Thymus (tissue), 11 donors: ENCODE results near the gene PRDM15. TPM values are rescaled to one million over a fixed set of nuclear protein-coding genes. Genes with fewer than 3 reads are reported as not detected.

Source experiments
- DNase-seq, 9 donors: peaks; one replicate each; pipeline ENCODE4 v3.0.0-alpha.2; 2013; ENCODE audit warnings: low spot score in 9 of 9, low read depth in 6 of 9, missing footprints in 1 of 9
- H3K27ac ChIP-seq, 2 donors: one replicate each; pipeline ENCODE4 v1.5.1; 2013; ENCODE audit warnings: control low read depth in 1 of 2, low read depth in 1 of 2, low read length in 1 of 2, mild to moderate bottlenecking in 1 of 2, moderate library complexity in 1 of 2
- H3K27me3 ChIP-seq, 2 donors: one replicate each; pipeline ENCODE4 v1.5.1; 2013; ENCODE audit warnings: low read length in 1 of 2; ENCODE audit not compliant: control insufficient read depth in 2 of 2, insufficient read depth in 1 of 2
- H3K36me3 ChIP-seq, 2 donors: one replicate each; pipeline ENCODE4 v1.5.1; 2013; ENCODE audit warnings: low read length in 1 of 2, mild to moderate bottlenecking in 1 of 2, moderate library complexity in 1 of 2; ENCODE audit not compliant: control insufficient read depth in 2 of 2, insufficient read depth in 2 of 2
- H3K4me1 ChIP-seq, 2 donors: one replicate each; pipeline ENCODE4 v1.5.1; 2013; ENCODE audit warnings: low read length in 2 of 2; ENCODE audit not compliant: control insufficient read depth in 2 of 2, insufficient read depth in 2 of 2
- H3K4me3 ChIP-seq, 2 donors: one replicate each; pipeline ENCODE4 v1.5.1; 2013; ENCODE audit warnings: low read length in 2 of 2, control low read depth in 1 of 2, mild to moderate bottlenecking in 1 of 2
- H3K9me3 ChIP-seq, 2 donors: one replicate each; pipeline ENCODE4 v1.5.1; 2013; ENCODE audit warnings: low read length in 1 of 2, mild to moderate bottlenecking in 1 of 2; ENCODE audit not compliant: control insufficient read depth in 2 of 2, insufficient read depth in 1 of 2
- whole genome bisulfite sequencing: extraction: QIAGEN DNeasy Blood & Tissue Kit; methylation state at CpG from one replicate; pipeline ENCODE4 v1.1.7; 2013; 5-methylcytosine and 5-hydroxymethylcytosine counted together
- polyA plus RNA-seq: library from polyadenylated mRNA; stranded (reverse); fragments of 200-250 nt; gene quantifications from one replicate; pipeline ENCODE4 v1.2.3, GENCODE V29; 2013
- total RNA-seq: library from RNA; stranded (reverse); fragments of 120-200 nt; gene quantifications from one replicate; pipeline ENCODE4 v1.2.4, GENCODE V29; 2013
- donor health status: healthy.

The PRDM15 gene
- total and polyA plus RNA-seq, 2 donors, result 4.0 to 6.1 TPM

DNA sequence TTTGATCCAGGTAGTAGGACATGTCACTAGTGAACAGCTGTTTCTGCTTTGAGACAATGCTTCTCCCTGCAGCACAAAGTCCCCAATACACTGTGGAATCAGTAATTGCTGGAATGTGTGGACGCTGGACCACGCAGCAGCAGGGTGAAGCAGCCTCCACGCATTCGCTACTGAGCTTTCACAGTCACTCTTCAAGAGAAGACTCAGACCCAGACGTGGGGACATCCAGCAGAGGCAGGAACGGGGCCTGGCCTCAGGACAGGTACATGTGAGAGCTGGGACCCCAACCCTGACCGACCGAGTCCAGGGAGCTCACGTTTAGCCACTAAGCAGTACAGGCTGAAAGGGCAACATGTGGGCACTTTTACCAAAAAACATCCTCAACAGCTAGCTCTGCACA is 34.1 kb upstream of the PRDM15 start:
- WGBS, result 99% methylated on average over 9 of the region's 9 CpGs
- Histone ChIP-seq H3K27ac (no peak overlapping the region), H3K4me1 (no peaks in the 10 kb centered on the region), H3K36me3 (peaks cover 8 to 38% of the 10 kb centered on the region in 2 donors), H3K9me3 (no peaks in the 10 kb centered on the region), H3K4me3 (no peak overlapping the region), H3K27me3 (no peaks in the 10 kb centered on the region)
- DNase-seq, result no peak

DNA sequence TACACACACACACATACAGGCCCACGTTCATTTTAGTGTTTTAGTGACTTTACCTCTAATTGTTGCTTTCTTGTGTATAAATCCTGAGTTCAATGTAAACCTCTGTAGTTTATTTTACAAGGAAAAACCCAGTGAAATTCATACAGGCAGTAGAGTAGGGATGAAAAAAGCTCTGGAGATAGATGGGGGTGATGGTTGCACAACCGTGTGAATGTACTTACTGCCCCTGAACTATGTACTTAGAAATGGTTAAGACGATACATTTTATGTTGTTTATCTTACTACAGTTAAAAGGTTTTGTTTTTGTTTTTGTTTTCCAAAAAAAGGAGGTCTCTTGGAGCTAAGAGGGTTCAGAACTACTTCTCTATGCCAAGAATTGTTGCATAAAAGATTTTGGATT is 29.7 kb upstream of the PRDM15 start:
- no peak for DNase-seq
- Histone ChIP-seq H3K9me3 (no peaks in the 10 kb centered on the region), H3K27me3 (no peaks in the 10 kb centered on the region), H3K4me1 (no peaks in the 10 kb centered on the region), H3K36me3 (peaks cover 3 to 35% of the 10 kb centered on the region in 2 donors), H3K4me3 (no peak overlapping the region), H3K27ac (no peak overlapping the region)
- WGBS, result 95% methylated on average over 3 of the region's 3 CpGs

- no peaks in the 10 kb centered on the region for H3K4me1 ChIP-seq
- no peak overlapping the region for H3K4me3 ChIP-seq
- 95% methylated on average over 36 of the region's 36 CpGs for WGBS
- H3K9me3 ChIP-seq, result no peaks in the 10 kb centered on the region
- no peaks in the 10 kb centered on the region for H3K27me3 ChIP-seq
- peaks cover 6 to 25% of the 10 kb centered on the region in 2 donors for H3K36me3 ChIP-seq
- no peak for DNase-seq
- H3K27ac ChIP-seq, result no peak overlapping the region
Observed at GRCh38 chr21:41907496-41908258, 28.5 kb upstream of the PRDM15 start.

DNA sequence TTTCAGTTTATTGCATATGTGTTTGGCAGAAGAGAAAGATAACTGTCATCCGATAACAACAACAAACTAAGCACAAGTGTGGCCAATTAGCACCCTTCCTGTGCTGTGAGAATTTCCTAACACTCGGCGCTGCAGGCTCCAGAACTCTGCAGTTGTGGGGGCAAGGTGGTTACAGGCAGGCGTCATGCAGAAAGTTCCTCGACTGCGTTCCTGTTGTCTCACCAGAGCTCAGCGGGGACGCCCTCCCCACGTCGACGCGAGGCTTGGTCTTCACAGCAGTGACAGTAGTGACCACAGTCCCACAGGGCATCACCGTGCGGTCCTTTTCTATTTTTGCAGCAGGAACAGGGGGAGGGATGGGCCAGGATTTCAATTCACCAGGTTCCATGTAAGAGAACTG is 27.6 kb upstream of the PRDM15 start:
- Histone ChIP-seq H3K4me3 (no peak overlapping the region), H3K27me3 (no peaks in the 10 kb centered on the region), H3K27ac (no peak overlapping the region), H3K4me1 (no peaks in the 10 kb centered on the region), H3K9me3 (no peaks in the 10 kb centered on the region), H3K36me3 (peaks cover 3 to 27% of the 10 kb centered on the region in 2 donors)
- 95% methylated on average over 14 of the region's 14 CpGs for WGBS
- DNase-seq, result no peak

GRCh38 chr21:41903559-41904351 is 24.6 kb upstream of the PRDM15 start:
- H3K4me1 ChIP-seq, result peaks cover 12 to 26% of the 10 kb centered on the region in 2 donors
- no peaks in the 10 kb centered on the region for H3K27me3 ChIP-seq
- no peak overlapping the region for H3K27ac ChIP-seq
- peaks cover 3 to 36% of the 10 kb centered on the region in 2 donors for H3K36me3 ChIP-seq
- H3K4me3 ChIP-seq, result no peak overlapping the region
- no peaks in the 10 kb centered on the region for H3K9me3 ChIP-seq
- no peak for DNase-seq
- 88% methylated on average over 23 of the region's 23 CpGs for WGBS

GRCh38 chr21:41902946-41903345 is 23.8 kb upstream of the PRDM15 start:
- WGBS, result 97% methylated on average over 8 of the region's 8 CpGs
- Histone ChIP-seq H3K4me1 (peaks cover 12 to 34% of the 10 kb centered on the region in 2 donors), H3K27me3 (no peaks in the 10 kb centered on the region), H3K36me3 (peaks cover 3 to 39% of the 10 kb centered on the region in 2 donors), H3K27ac (no peak overlapping the region), H3K4me3 (no peak overlapping the region), H3K9me3 (no peaks in the 10 kb centered on the region)
- no peak for DNase-seq

- Histone ChIP-seq H3K4me1 (peaks cover 19 to 45% of the 10 kb centered on the region in 2 donors), H3K27ac (no peak overlapping the region), H3K36me3 (peaks cover 3 to 27% of the 10 kb centered on the region in 2 donors), H3K27me3 (no peaks in the 10 kb centered on the region), H3K9me3 (no peaks in the 10 kb centered on the region), H3K4me3 (no peak overlapping the region)
- 97% methylated on average over 3 of the region's 3 CpGs for WGBS
- DNase-seq, result no peak
Observed at GRCh38 chr21:41901782-41902181, 22.6 kb upstream of the PRDM15 start.

GRCh38 chr21:41901099-41901498 is 22.0 kb upstream of the PRDM15 start:
- no peaks in the 10 kb centered on the region for H3K27me3 ChIP-seq
- H3K36me3 ChIP-seq, result peaks cover 3 to 24% of the 10 kb centered on the region in 2 donors
- DNase-seq, result no peak
- no peaks in the 10 kb centered on the region for H3K9me3 ChIP-seq
- H3K4me1 ChIP-seq, result peaks cover 20 to 51% of the 10 kb centered on the region in 2 donors
- no peak overlapping the region for H3K27ac ChIP-seq
- 47% methylated on average over 12 of the region's 12 CpGs for WGBS
- H3K4me3 ChIP-seq, result no peak overlapping the region

GRCh38 chr21:41900401-41900800 is 21.3 kb upstream of the PRDM15 start:
- peaks cover 3 to 24% of the 10 kb centered on the region in 2 donors for H3K36me3 ChIP-seq
- H3K9me3 ChIP-seq, result no peaks in the 10 kb centered on the region
- H3K27ac ChIP-seq, result no peak overlapping the region
- no peaks in the 10 kb centered on the region for H3K27me3 ChIP-seq
- no peak for DNase-seq
- H3K4me1 ChIP-seq, result peaks cover 24 to 57% of the 10 kb centered on the region in 2 donors
- H3K4me3 ChIP-seq, result no peak overlapping the region
- WGBS, result 97% methylated on average over 6 of the region's 6 CpGs
